Measurements from ENCODE around the gene SPECC1L. TPM values are rescaled to one million over a fixed set of nuclear protein-coding genes. Genes with fewer than 3 reads are reported as not detected.

The SPECC1L gene
- total RNA-seq, 1 donor from 2014 or later, result 69.9 TPM

- no peak for ATAC-seq
- no peak for TF ChIP-seq CTCF (IDR thresholded peaks at IDR 0.05)
- Histone ChIP-seq H3K27me3 (ENCODE audit: low read depth) (no peaks in the 10 kb centered on the region), H3K9me3 (no peaks in the 10 kb centered on the region), H3K36me3 (peaks cover 41% of the 10 kb centered on the region), H3K4me1 (peaks cover 41% of the 10 kb centered on the region), H3K27ac (no peak overlapping the region), H3K4me3 (no peak overlapping the region)
- intact Hi-C loops (cut with DNase I), result no loop called here
- no peak for DNase-seq
Measured at GRCh38 chr22:24394254-24394653, 123.6 kb downstream of the SPECC1L start.

GRCh38 chr22:24398409-24398808 is 127.8 kb downstream of the SPECC1L start:
- no peak for TF ChIP-seq CTCF (IDR thresholded peaks at IDR 0.05)
- H3K27ac ChIP-seq, result no peak overlapping the region
- peaks cover 41% of the 10 kb centered on the region for H3K36me3 ChIP-seq
- intact Hi-C loops (cut with DNase I), result no loop called here
- DNase-seq, result no peak
- no peaks in the 10 kb centered on the region for H3K27me3 ChIP-seq (ENCODE audit: low read depth)
- H3K4me3 ChIP-seq, result no peak overlapping the region
- ATAC-seq, result no peak
- no peaks in the 10 kb centered on the region for H3K9me3 ChIP-seq
- H3K4me1 ChIP-seq, result peaks cover 36% of the 10 kb centered on the region

- Histone ChIP-seq H3K27me3 (ENCODE audit: low read depth) (no peaks in the 10 kb centered on the region), H3K9me3 (no peaks in the 10 kb centered on the region), H3K4me1 (peaks cover 44% of the 10 kb centered on the region), H3K4me3 (no peak overlapping the region), H3K27ac (no peak overlapping the region), H3K36me3 (peaks cover 32% of the 10 kb centered on the region)
- TF ChIP-seq CTCF (IDR thresholded peaks at IDR 0.05), result no peak
- ATAC-seq, result no peak
- intact Hi-C loops (cut with DNase I), result no loop called here
- no peak for DNase-seq
Measured at GRCh38 chr22:24400034-24400725, 129.5 kb downstream of the SPECC1L start.

GRCh38 chr22:24400726-24401596 is 130.3 kb downstream of the SPECC1L start:
- intact Hi-C loops (cut with DNase I), result no loop called here
- H3K4me3 ChIP-seq, result peak overlapping the region; percentile 33
- H3K36me3 ChIP-seq, result peaks cover 24% of the 10 kb centered on the region
- DNase-seq (no peak), ATAC-seq (peak; percentile 37 to 52)
- peaks cover 47% of the 10 kb centered on the region for H3K4me1 ChIP-seq
- peak overlapping the region; percentile 44 for H3K27ac ChIP-seq
- no peaks in the 10 kb centered on the region for H3K9me3 ChIP-seq
- TF ChIP-seq CTCF (IDR thresholded peaks at IDR 0.05), result no peak
- H3K27me3 ChIP-seq (ENCODE audit: low read depth), result no peaks in the 10 kb centered on the region

- H3K27ac ChIP-seq, result peak overlapping the region; percentile 44
- ATAC-seq, result peak in 1 of 2 donors; percentile 3
Measured at GRCh38 chr22:24401931-24402367, 131.3 kb downstream of the SPECC1L start.

More at GRCh38 chr22:24401931-24402367, 131.3 kb downstream of the SPECC1L start:
- H3K9me3 ChIP-seq, result no peaks in the 10 kb centered on the region
- H3K4me3 ChIP-seq, result no peak overlapping the region
- H3K36me3 ChIP-seq, result peaks cover 14% of the 10 kb centered on the region
- H3K4me1 ChIP-seq, result peaks cover 56% of the 10 kb centered on the region
- H3K27me3 ChIP-seq (ENCODE audit: low read depth), result no peaks in the 10 kb centered on the region
- no peak for TF ChIP-seq CTCF (IDR thresholded peaks at IDR 0.05)
- no peak for DNase-seq
- intact Hi-C loops (cut with DNase I), result no loop called here
